ENCODE measurements around the gene ZSCAN16. TPM values are rescaled to one million over a fixed set of nuclear protein-coding genes. Genes with fewer than 3 reads are reported as not detected.
A peak's percentile ranks its signal among the peaks of the same experiment; 100 is the strongest.
"Not testable (repeated sequence)": the region's sequence is repeated elsewhere in the genome, so short reads cannot be mapped to it uniquely, and the experiment has no call there.

Gene ZSCAN16
- total RNA-seq, 1 donor from 2014 or later: 4.1 TPM

- DNase-seq (ENCODE audit: low spot score); intact Hi-C loops (cut with DNase I): not testable (repeated sequence)
Observed at GRCh38 chr6:28122283-28122682, 2.1 kb upstream of the ZSCAN16 start.

GRCh38 chr6:28124971-28125353 is 553 bp downstream of the ZSCAN16 start:
- intact Hi-C loops (cut with DNase I): no loop called here
- DNase-seq (ENCODE audit: low spot score): no peak
- no peak for ATAC-seq

More at GRCh38 chr6:28122283-28122682, 2.1 kb upstream of the ZSCAN16 start:
- not testable (repeated sequence) for ATAC-seq

- no peak for DNase-seq (ENCODE audit: low spot score)
- ATAC-seq: no peak
- intact Hi-C loops (cut with DNase I): no loop called here
Observed at GRCh38 chr6:28125401-28125800, 992 bp downstream of the ZSCAN16 start.

- DNase-seq (ENCODE audit: low spot score): no peak
- intact Hi-C loops (cut with DNase I): no loop called here
- no peak for ATAC-seq
Observed at GRCh38 chr6:28134015-28134414, 9.6 kb downstream of the ZSCAN16 start.

GRCh38 chr6:28134716-28135115 is 10.3 kb downstream of the ZSCAN16 start:
- intact Hi-C loops (cut with DNase I): no loop called here
- DNase-seq (ENCODE audit: low spot score) (no peak), ATAC-seq (no peak)

- intact Hi-C loops (cut with DNase I): no loop called here
- ATAC-seq: no peak
Observed at GRCh38 chr6:28135393-28135792, 11.0 kb downstream of the ZSCAN16 start.

GRCh38 chr6:28136585-28137504 is 12.4 kb downstream of the ZSCAN16 start:
- DNase-seq (ENCODE audit: low spot score) (peak; percentile 92), ATAC-seq (peak; percentile 96)
- intact Hi-C loops (cut with DNase I): no loop called here

More at GRCh38 chr6:28135393-28135792, 11.0 kb downstream of the ZSCAN16 start:
- DNase-seq (ENCODE audit: low spot score): no peak

- intact Hi-C loops (cut with DNase I): no loop called here
- no peak for DNase-seq (ENCODE audit: low spot score)
- peak; percentile 2 for ATAC-seq
Observed at GRCh38 chr6:28137505-28137981, 13.1 kb downstream of the ZSCAN16 start.

GRCh38 chr6:28139860-28140543 is 15.6 kb downstream of the ZSCAN16 start:
- intact Hi-C loops (cut with DNase I): no loop called here
- no peak for DNase-seq (ENCODE audit: low spot score)
- ATAC-seq: no peak

GRCh38 chr6:28140616-28141015 is 16.2 kb downstream of the ZSCAN16 start:
- DNase-seq (ENCODE audit: low spot score) (no peak), ATAC-seq (no peak)
- intact Hi-C loops (cut with DNase I): no loop called here

GRCh38 chr6:28141500-28142329 is 17.3 kb downstream of the ZSCAN16 start, which contains the start of gene ZKSCAN8:
Gene ZKSCAN8, plus strand, starts transcription at chr6:28141883. Its CDS starts 6,525 bp downstream, at chr6:28148408.
- intact Hi-C loops (cut with DNase I): no loop called here
- ATAC-seq (peak; percentile 91), DNase-seq (ENCODE audit: low spot score) (peak; percentile 83)

- no peak for ATAC-seq
- intact Hi-C loops (cut with DNase I): no loop called here
- DNase-seq (ENCODE audit: low spot score): no peak
Observed at GRCh38 chr6:28142446-28142845, 18.0 kb downstream of the ZSCAN16 start.

GRCh38 chr6:28145231-28145630 is 20.8 kb downstream of the ZSCAN16 start:
- ATAC-seq: no peak
- DNase-seq (ENCODE audit: low spot score): no peak
- intact Hi-C loops (cut with DNase I): no loop called here

GRCh38 chr6:28152531-28152930 is 28.1 kb downstream of the ZSCAN16 start:
- no peak for ATAC-seq
- intact Hi-C loops (cut with DNase I): no loop called here
- no peak for DNase-seq (ENCODE audit: low spot score)

GRCh38 chr6:28153546-28153945 is 29.1 kb downstream of the ZSCAN16 start:
- DNase-seq (ENCODE audit: low spot score): no peak
- ATAC-seq: no peak
- intact Hi-C loops (cut with DNase I): no loop called here

GRCh38 chr6:28154357-28154756 is 29.9 kb downstream of the ZSCAN16 start:
- ATAC-seq: no peak
- intact Hi-C loops (cut with DNase I): no loop called here

GRCh38 chr6:28158318-28158717 is 33.9 kb downstream of the ZSCAN16 start:
- intact Hi-C loops (cut with DNase I): no loop called here

More at GRCh38 chr6:28154357-28154756, 29.9 kb downstream of the ZSCAN16 start:
- DNase-seq (ENCODE audit: low spot score): no peak

GRCh38 chr6:28159029-28159607 is 34.7 kb downstream of the ZSCAN16 start:
- intact Hi-C loops (cut with DNase I): no loop called here
- ATAC-seq: no peak
- DNase-seq (ENCODE audit: low spot score): no peak

More at GRCh38 chr6:28158318-28158717, 33.9 kb downstream of the ZSCAN16 start:
- ATAC-seq (no peak), DNase-seq (ENCODE audit: low spot score) (no peak)

- no peak for ATAC-seq
- intact Hi-C loops (cut with DNase I): no loop called here
- DNase-seq (ENCODE audit: low spot score): no peak
Observed at GRCh38 chr6:28160233-28160632, 35.8 kb downstream of the ZSCAN16 start.

Data from sciatic nerve (tissue), 2 donors.